Osteoblast (primary cell): Measurements from ENCODE around the gene FOSL2. TPM values are rescaled to one million over a fixed set of nuclear protein-coding genes. Genes with fewer than 3 reads are reported as not detected.

ENCODE experiments used
- DNase-seq: peaks from one replicate; pipeline ENCODE4 v3.0.0; 2011; ENCODE audit warnings: low spot score, mixed read lengths; ENCODE audit not compliant: insufficient read length; ENCODE audit errors: missing footprints
- H2AFZ ChIP-seq: 2 replicates; pipeline ENCODE4 v1.6.0; 2011; ENCODE audit warnings: mild to moderate bottlenecking, low read length
- H3K27ac ChIP-seq: 2 replicates; pipeline ENCODE4 v1.5.1; 2011; ENCODE audit warnings: mild to moderate bottlenecking, low read depth, low read length, moderate library complexity
- H3K27me3 ChIP-seq: 2 replicates; pipeline ENCODE4 v1.6.0; 2012; ENCODE audit warnings: mild to moderate bottlenecking, control low read depth, inconsistent platforms, low read length, moderate library complexity; ENCODE audit not compliant: insufficient read depth
- H3K36me3 ChIP-seq: 2 replicates; pipeline ENCODE4 v1.5.1; 2011; ENCODE audit warnings: mild to moderate bottlenecking, low read length, control low read depth, moderate library complexity; ENCODE audit not compliant: insufficient read depth
- H3K4me1 ChIP-seq: 2 replicates; pipeline ENCODE4 v1.5.1; 2011; ENCODE audit warnings: mild to moderate bottlenecking, low read length, control low read depth, moderate library complexity; ENCODE audit not compliant: insufficient read depth
- H3K4me2 ChIP-seq: 2 replicates; pipeline ENCODE4 v1.6.0; 2011; ENCODE audit warnings: mild to moderate bottlenecking, low read length; ENCODE audit not compliant: insufficient read depth
- H3K4me3 ChIP-seq: fragments of 200-600 bp; sonication (generic); 3 replicates; pipeline ENCODE4 v1.5.1; 2012; ENCODE audit warnings: mild to moderate bottlenecking, low read length, inconsistent platforms; ENCODE audit not compliant: insufficient read depth
- H3K79me2 ChIP-seq: 2 replicates; pipeline ENCODE4 v1.6.0; 2012; ENCODE audit warnings: mild to moderate bottlenecking, low read length, control low read depth, inconsistent platforms; ENCODE audit not compliant: insufficient read depth
- H3K9me3 ChIP-seq: 2 replicates; pipeline ENCODE4 v1.5.1; 2011; ENCODE audit warnings: low read depth, low read length, control low read depth
- H4K20me1 ChIP-seq: 2 replicates; pipeline ENCODE4 v1.6.0; 2012; ENCODE audit warnings: mild to moderate bottlenecking, low read length, control low read depth; ENCODE audit not compliant: insufficient read depth
- CTCF ChIP-seq: IDR thresholded peaks from 2 replicates; pipeline ENCODE4 v1.5.1; 2011; ENCODE audit warnings: mild to moderate bottlenecking, low read depth, low read length, moderate library complexity; ENCODE audit errors: extremely low read depth
- total RNA-seq: library from RNA; depleted of rRNA; stranded (reverse); fragments of >200 nt; gene quantifications from 2 replicates; pipeline ENCODE4 v1.2.3, GENCODE V29; 2012

FOSL2 gene
- total RNA-seq, 1 donor, result 86.9 TPM

GRCh38 chr2:28457237-28457636 lies 64.6 kb downstream of the FOSL2 start:
- Histone ChIP-seq H3K36me3 (no peaks in the 10 kb centered on the region), H4K20me1 (no peaks in the 10 kb centered on the region), H3K27me3 (no peaks in the 10 kb centered on the region), H3K79me2 (no peaks in the 10 kb centered on the region), H3K4me1 (no peaks in the 10 kb centered on the region), H2AFZ (no peak overlapping the region), H3K27ac (no peak overlapping the region), H3K9me3 (no peaks in the 10 kb centered on the region), H3K4me3 (no peak overlapping the region), H3K4me2 (no peak overlapping the region)
- TF ChIP-seq CTCF, result no peak
- peak; percentile 3 for DNase-seq

GRCh38 chr2:28461056-28461455 lies 68.4 kb downstream of the FOSL2 start:
- Histone ChIP-seq H3K36me3 (no peaks in the 10 kb centered on the region), H3K27ac (no peak overlapping the region), H4K20me1 (no peaks in the 10 kb centered on the region), H3K4me1 (peaks cover 4% of the 10 kb centered on the region), H2AFZ (no peak overlapping the region), H3K79me2 (no peaks in the 10 kb centered on the region), H3K4me3 (no peak overlapping the region), H3K27me3 (no peaks in the 10 kb centered on the region), H3K4me2 (no peak overlapping the region), H3K9me3 (no peaks in the 10 kb centered on the region)
- no peak for TF ChIP-seq CTCF
- DNase-seq, result no peak

- H3K36me3 ChIP-seq, result no peaks in the 10 kb centered on the region
- DNase-seq, result no peak
- H4K20me1 ChIP-seq, result no peaks in the 10 kb centered on the region
- no peak overlapping the region for H3K27ac ChIP-seq
- no peak overlapping the region for H2AFZ ChIP-seq
- H3K27me3 ChIP-seq, result no peaks in the 10 kb centered on the region
- no peaks in the 10 kb centered on the region for H3K9me3 ChIP-seq
- H3K4me1 ChIP-seq, result peaks cover 4% of the 10 kb centered on the region
- H3K4me3 ChIP-seq, result no peak overlapping the region
- no peak overlapping the region for H3K4me2 ChIP-seq
- no peak for TF ChIP-seq CTCF
- no peaks in the 10 kb centered on the region for H3K79me2 ChIP-seq
These were observed 69.5 kb downstream of the FOSL2 start for GRCh38 chr2:28462122-28462521.

- H3K27ac ChIP-seq, result no peak overlapping the region
- H3K79me2 ChIP-seq, result no peaks in the 10 kb centered on the region
- no peaks in the 10 kb centered on the region for H3K27me3 ChIP-seq
- H2AFZ ChIP-seq, result no peak overlapping the region
- H3K4me1 ChIP-seq, result peaks cover 4% of the 10 kb centered on the region
- H3K4me3 ChIP-seq, result no peak overlapping the region
- peak overlapping the region; percentile 3 for H3K4me2 ChIP-seq
- TF ChIP-seq CTCF, result no peak
- H3K36me3 ChIP-seq, result no peaks in the 10 kb centered on the region
- no peaks in the 10 kb centered on the region for H4K20me1 ChIP-seq
- DNase-seq, result peak; percentile 23
- no peaks in the 10 kb centered on the region for H3K9me3 ChIP-seq
These were observed 70.7 kb downstream of the FOSL2 start for GRCh38 chr2:28463211-28463816.
